ENCODE results near the gene SMAD2.

Gene SMAD2

GRCh38 chr18:47893939-47894699 lies 36.3 kb downstream of the SMAD2 start:
- DNase-seq, result no peak

GRCh38 chr18:47893047-47893446 lies 37.4 kb downstream of the SMAD2 start:
- no peak for DNase-seq

GRCh38 chr18:47888156-47888555 lies 42.3 kb downstream of the SMAD2 start:
- no peak for DNase-seq

GRCh38 chr18:47887227-47887626 lies 43.2 kb downstream of the SMAD2 start:
- no peak for DNase-seq

GRCh38 chr18:47883771-47884413 lies 46.6 kb downstream of the SMAD2 start:
- no peak for DNase-seq

- no peak for DNase-seq
Observed at GRCh38 chr18:47882641-47883040, 47.8 kb downstream of the SMAD2 start.

GRCh38 chr18:47881752-47882455 lies 48.6 kb downstream of the SMAD2 start:
- DNase-seq, result no peak

- no peak for DNase-seq
Observed at GRCh38 chr18:47881042-47881441, 49.4 kb downstream of the SMAD2 start.

GRCh38 chr18:47877892-47878291 lies 52.6 kb downstream of the SMAD2 start:
- no peak for DNase-seq

GRCh38 chr18:47876813-47877212 lies 53.6 kb downstream of the SMAD2 start:
- no peak for DNase-seq

- no peak for DNase-seq
Observed at GRCh38 chr18:47873625-47874024, 56.8 kb downstream of the SMAD2 start.

- no peak for DNase-seq
Observed at GRCh38 chr18:47872426-47872825, 58.0 kb downstream of the SMAD2 start.

GRCh38 chr18:47871288-47871687 lies 59.2 kb downstream of the SMAD2 start:
- no peak for DNase-seq

- DNase-seq, result no peak
Observed at GRCh38 chr18:47870605-47871004, 59.9 kb downstream of the SMAD2 start.

- DNase-seq, result no peak
Observed at GRCh38 chr18:47868744-47869143, 61.7 kb downstream of the SMAD2 start.

GRCh38 chr18:47865183-47865582 lies 65.3 kb downstream of the SMAD2 start:
- no peak for DNase-seq

- DNase-seq, result no peak
Observed at GRCh38 chr18:47863041-47863440, 67.4 kb downstream of the SMAD2 start.

- no peak for DNase-seq
Observed at GRCh38 chr18:47858607-47859006, 71.9 kb downstream of the SMAD2 start.

- no peak for DNase-seq
Observed at GRCh38 chr18:47847635-47848034, 82.8 kb downstream of the SMAD2 start.

GRCh38 chr18:47846431-47846830 lies 84.0 kb downstream of the SMAD2 start:
- DNase-seq, result no peak

- DNase-seq, result no peak
Observed at GRCh38 chr18:47844828-47845498, 85.5 kb downstream of the SMAD2 start.

- DNase-seq, result peak; percentile 90
Observed at GRCh38 chr18:47842836-47843235, 87.6 kb downstream of the SMAD2 start.

- no peak for DNase-seq
Observed at GRCh38 chr18:47838396-47838795, 92.1 kb downstream of the SMAD2 start.

All from NCI-H524 treated with DMSO at 0.1 percent for 48 hours (cell line).